Measurements from ENCODE around the gene JAK2.

JAK2 gene

GRCh38 chr9:5122516-5122915, 137.4 kb downstream of the JAK2 start:
- no peaks in the 10 kb centered on the region for H3K4me1 ChIP-seq (ENCODE audit: insufficient read depth, low read length, severe bottlenecking)
- TF ChIP-seq EZH2 (IDR thresholded peaks at IDR 0.05; ENCODE audit: borderline replicate concordance, low read length) = no peak
- TF ChIP-seq, protein P1, sequence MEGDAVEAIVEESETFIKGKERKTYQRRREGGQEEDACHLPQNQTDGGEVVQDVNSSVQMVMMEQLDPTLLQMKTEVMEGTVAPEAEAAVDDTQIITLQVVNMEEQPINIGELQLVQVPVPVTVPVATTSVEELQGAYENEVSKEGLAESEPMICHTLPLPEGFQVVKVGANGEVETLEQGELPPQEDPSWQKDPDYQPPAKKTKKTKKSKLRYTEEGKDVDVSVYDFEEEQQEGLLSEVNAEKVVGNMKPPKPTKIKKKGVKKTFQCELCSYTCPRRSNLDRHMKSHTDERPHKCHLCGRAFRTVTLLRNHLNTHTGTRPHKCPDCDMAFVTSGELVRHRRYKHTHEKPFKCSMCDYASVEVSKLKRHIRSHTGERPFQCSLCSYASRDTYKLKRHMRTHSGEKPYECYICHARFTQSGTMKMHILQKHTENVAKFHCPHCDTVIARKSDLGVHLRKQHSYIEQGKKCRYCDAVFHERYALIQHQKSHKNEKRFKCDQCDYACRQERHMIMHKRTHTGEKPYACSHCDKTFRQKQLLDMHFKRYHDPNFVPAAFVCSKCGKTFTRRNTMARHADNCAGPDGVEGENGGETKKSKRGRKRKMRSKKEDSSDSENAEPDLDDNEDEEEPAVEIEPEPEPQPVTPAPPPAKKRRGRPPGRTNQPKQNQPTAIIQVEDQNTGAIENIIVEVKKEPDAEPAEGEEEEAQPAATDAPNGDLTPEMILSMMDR (IDR thresholded peaks at IDR 0.05; ENCODE audit: low read length) = no peak
- H4K20me1 ChIP-seq (ENCODE audit: insufficient read depth, low read length) = no peaks in the 10 kb centered on the region
- no peak overlapping the region for H3K9ac ChIP-seq (ENCODE audit: low read length)
- no peaks in the 10 kb centered on the region for H3K9me2 ChIP-seq (ENCODE audit: low read depth, low read length)
- no peaks in the 10 kb centered on the region for H3K36me3 ChIP-seq (ENCODE audit: insufficient read depth, low read length)
- H3K9me3 ChIP-seq (ENCODE audit: low read length) = no peaks in the 10 kb centered on the region; the same call in 1 of the 2 replicates
- no peaks in the 10 kb centered on the region for H3K27me3 ChIP-seq (ENCODE audit: insufficient read depth, low read length)
- H3K4me2 ChIP-seq (ENCODE audit: low read length) = no peak overlapping the region
- no peaks in the 10 kb centered on the region for H3K79me2 ChIP-seq (ENCODE audit: insufficient read depth, low read length)
- no peak overlapping the region for H2AFZ ChIP-seq (ENCODE audit: low read length)
- no peaks in the 10 kb centered on the region; the same call in 1 of the 2 replicates for H3F3A ChIP-seq (ENCODE audit: insufficient read depth, low read length)
- no peak overlapping the region for H3K27ac ChIP-seq (ENCODE audit: low read depth, low read length, poor library complexity, severe bottlenecking)
- no peak overlapping the region for H3K4me3 ChIP-seq (ENCODE audit: low read depth, low read length, poor library complexity, severe bottlenecking)

DNA sequence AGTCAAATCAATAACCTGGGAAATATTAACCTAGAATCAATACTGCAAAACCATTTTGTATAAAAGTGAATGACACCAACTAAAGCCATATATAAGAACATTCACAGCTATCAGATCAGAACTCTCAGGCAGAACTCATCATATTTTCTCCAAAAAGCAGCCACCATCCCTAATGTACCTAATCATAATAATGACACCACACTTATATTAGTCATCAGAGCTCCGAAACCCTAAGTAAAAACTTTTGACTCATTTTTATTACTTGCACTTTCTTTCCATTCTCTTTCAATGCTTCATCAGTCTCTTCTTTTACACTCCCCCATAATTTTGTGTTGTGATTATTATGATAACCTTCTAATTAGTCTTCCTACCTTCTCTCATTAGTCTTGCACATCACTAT, 155.1 kb downstream of the JAK2 start:
- Histone ChIP-seq H3K9me2 (ENCODE audit: low read depth, low read length) (no peaks in the 10 kb centered on the region), H4K20me1 (ENCODE audit: insufficient read depth, low read length) (no peaks in the 10 kb centered on the region), H3K79me2 (ENCODE audit: insufficient read depth, low read length) (no peaks in the 10 kb centered on the region), H3K4me3 (ENCODE audit: low read depth, low read length, poor library complexity, severe bottlenecking) (no peak overlapping the region), H3K9ac (ENCODE audit: low read length) (no peak overlapping the region), H2AFZ (ENCODE audit: low read length) (no peak overlapping the region), H3F3A (ENCODE audit: insufficient read depth, low read length) (no peaks in the 10 kb centered on the region), H3K4me1 (ENCODE audit: insufficient read depth, low read length, severe bottlenecking) (no peaks in the 10 kb centered on the region), H3K27me3 (ENCODE audit: insufficient read depth, low read length) (no peaks in the 10 kb centered on the region), H3K4me2 (ENCODE audit: low read length) (no peak overlapping the region), H3K9me3 (ENCODE audit: low read length) (no peaks in the 10 kb centered on the region), H3K36me3 (ENCODE audit: insufficient read depth, low read length) (no peaks in the 10 kb centered on the region), H3K27ac (ENCODE audit: low read depth, low read length, poor library complexity, severe bottlenecking) (no peak overlapping the region)
- TF ChIP-seq, protein P1 (IDR thresholded peaks at IDR 0.05; ENCODE audit: low read length) = no peak
- no peak for TF ChIP-seq EZH2 (IDR thresholded peaks at IDR 0.05; ENCODE audit: borderline replicate concordance, low read length)

- Histone ChIP-seq H2AFZ (ENCODE audit: low read length) (no peak overlapping the region), H3K9me2 (ENCODE audit: low read depth, low read length) (no peaks in the 10 kb centered on the region), H3K9ac (ENCODE audit: low read length) (no peak overlapping the region), H3K4me1 (ENCODE audit: insufficient read depth, low read length, severe bottlenecking) (no peaks in the 10 kb centered on the region), H3K79me2 (ENCODE audit: insufficient read depth, low read length) (no peaks in the 10 kb centered on the region), H3K4me2 (ENCODE audit: low read length) (no peak overlapping the region), H3K9me3 (ENCODE audit: low read length) (no peaks in the 10 kb centered on the region), H3K27ac (ENCODE audit: low read depth, low read length, poor library complexity, severe bottlenecking) (no peak overlapping the region), H3F3A (ENCODE audit: insufficient read depth, low read length) (no peaks in the 10 kb centered on the region), H3K36me3 (ENCODE audit: insufficient read depth, low read length) (no peaks in the 10 kb centered on the region), H3K27me3 (ENCODE audit: insufficient read depth, low read length) (no peaks in the 10 kb centered on the region), H4K20me1 (ENCODE audit: insufficient read depth, low read length) (no peaks in the 10 kb centered on the region), H3K4me3 (ENCODE audit: low read depth, low read length, poor library complexity, severe bottlenecking) (no peak overlapping the region)
- TF ChIP-seq, protein P1 (IDR thresholded peaks at IDR 0.05; ENCODE audit: low read length) = no peak
- no peak for TF ChIP-seq EZH2 (IDR thresholded peaks at IDR 0.05; ENCODE audit: borderline replicate concordance, low read length)
Measured at GRCh38 chr9:5144217-5144616, 159.1 kb downstream of the JAK2 start.

Measured in OCI-LY1 (cell line).